Endothelial cell of umbilical vein (primary cell): Measurements from ENCODE around the gene WDR93. TPM values are rescaled to one million over a fixed set of nuclear protein-coding genes. Genes with fewer than 3 reads are reported as not detected.

Experiments used
- BruUV-seq: library from RNA; stranded (reverse); fragments of 400-500 nt; replicated peaks from 2 replicates; lab custom pipeline; 2021; lab: Mats Ljungman, UMichigan
- CTCF ChIA-PET: fragments of 300-600, 350-600 bp; sonication (Branson Sonifier 250); formaldehyde crosslinking; loops from one replicate; lab custom pipeline; 2021; ENCODE audit warnings: antibody characterized with exemption, inconsistent platforms; lab: Charles Lee
- POLR2A ChIA-PET: fragments of 300-600, 350-600 bp; sonication (Branson Sonifier 250); formaldehyde crosslinking; loops from one replicate; lab custom pipeline; 2021; ENCODE audit warnings: antibody characterized with exemption, inconsistent platforms; lab: Charles Lee
- DNase-seq: peaks from one replicate; pipeline ENCODE4 v3.0.0-alpha.2; 2011; ENCODE audit warnings: low read depth, low spot score
- FAIRE-seq: peaks from 2 replicates; lab custom pipeline; 2011; peaks lifted over from hg19 to GRCh38; lab: Jason Lieb, UNC
- H2AFZ ChIP-seq: 2 replicates; pipeline ENCODE4 v1.6.0; 2012; ENCODE audit warnings: low read depth, low read length, control low read depth, inconsistent platforms
- H3K27ac ChIP-seq: 2 replicates; pipeline ENCODE4 v1.5.1; 2011; ENCODE audit warnings: low read depth, mild to moderate bottlenecking, control low read depth, low read length, moderate library complexity; ENCODE audit not compliant: insufficient read depth
- H3K27me3 ChIP-seq, 2 experiments: 2 replicates each; pipeline versions ENCODE4 v1.6.0 to v1.6.1; 2011; ENCODE audit warnings: low read length in 2 of 2, mixed read lengths in 1 of 2; ENCODE audit not compliant: control insufficient read depth in 2 of 2, insufficient read depth in 2 of 2
- H3K36me3 ChIP-seq, 2 experiments: 2 replicates in 1 of 2; 3 replicates in 1 of 2; pipeline ENCODE4 v1.5.1; 2011; ENCODE audit warnings: low read length in 2 of 2, mild to moderate bottlenecking in 1 of 2, moderate library complexity in 1 of 2; ENCODE audit not compliant: control insufficient read depth in 2 of 2, insufficient read depth in 2 of 2; ENCODE audit errors: extremely low read depth in 1 of 2
- H3K4me1 ChIP-seq: 3 replicates; pipeline ENCODE4 v1.5.1; 2011; ENCODE audit warnings: mild to moderate bottlenecking, low read length; ENCODE audit not compliant: control insufficient read depth, insufficient read depth; ENCODE audit errors: extremely low read depth
- H3K4me2 ChIP-seq: 2 replicates; pipeline ENCODE4 v1.6.1; 2011; ENCODE audit warnings: low read length, control low read depth, mixed read lengths; ENCODE audit not compliant: insufficient read depth
- H3K4me3 ChIP-seq, 3 experiments: fragments of 200-600 bp in 1 of 3; sonication (generic), shearing (Covaris generic) in 1 of 3; replicated peaks in 1 of 3; 2 replicates each; pipeline ENCODE4 v1.5.1; 2011 to 2016; ENCODE audit warnings: control low read depth in 3 of 3, low read length in 3 of 3, mild to moderate bottlenecking in 2 of 3, inconsistent platforms in 1 of 3, low read depth in 1 of 3, moderate library complexity in 1 of 3; ENCODE audit not compliant: insufficient read depth in 1 of 3
- H3K79me2 ChIP-seq: 2 replicates; pipeline ENCODE4 v1.6.0; 2012; ENCODE audit warnings: low read length, inconsistent platforms; ENCODE audit not compliant: control insufficient read depth, insufficient read depth
- H3K9ac ChIP-seq: replicated peaks from 2 replicates; pipeline ENCODE3; 2011; ENCODE audit warnings: low read length, control low read depth; ENCODE audit not compliant: insufficient read depth; ENCODE audit errors: extremely low read depth
- H3K9me1 ChIP-seq: replicated peaks from 3 replicates; pipeline ENCODE4 v1.6.0; 2011; ENCODE audit warnings: mild to moderate bottlenecking, low read length; ENCODE audit not compliant: control insufficient read depth, insufficient read depth; ENCODE audit errors: extremely low read depth
- H3K9me3 ChIP-seq: replicated peaks from 2 replicates; pipeline ENCODE4 v1.5.1; 2012; ENCODE audit warnings: low read length, inconsistent platforms; ENCODE audit not compliant: control insufficient read depth, insufficient read depth
- H4K20me1 ChIP-seq: replicated peaks from 2 replicates; pipeline ENCODE3; 2011; ENCODE audit warnings: mild to moderate bottlenecking, low read length; ENCODE audit not compliant: control insufficient read depth, insufficient read depth; ENCODE audit errors: extremely low read depth
- EZH2 ChIP-seq: IDR thresholded peaks from 2 replicates; pipeline ENCODE4 v1.6.1; 2012; ENCODE audit warnings: borderline replicate concordance, low read depth, mild to moderate bottlenecking, moderate library complexity, low read length, inconsistent platforms; ENCODE audit not compliant: severe bottlenecking
- JUN ChIP-seq: IDR thresholded peaks from 2 replicates; pipeline ENCODE4 v1.6.1; 2011; ENCODE audit warnings: borderline replicate concordance, low read depth; ENCODE audit not compliant: insufficient read length, insufficient read depth
- MAX ChIP-seq: IDR thresholded peaks from 2 replicates; pipeline ENCODE4 v1.6.1; 2011; ENCODE audit not compliant: insufficient read depth, insufficient read length
- MYC ChIP-seq: IDR thresholded peaks from one replicate; pipeline ENCODE4 v1.6.1; 2011; ENCODE audit warnings: mild to moderate bottlenecking, low read depth, low read length
- POLR2AphosphoS5 ChIP-seq: IDR thresholded peaks from 2 replicates; pipeline ENCODE4 v1.6.1; 2012; ENCODE audit warnings: low read depth, mild to moderate bottlenecking, control low read depth, low read length, moderate library complexity; ENCODE audit not compliant: insufficient read depth
- dilution Hi-C: fragments of 300-500 bp; cut with MboI; formaldehyde crosslinking; loops from one replicate; pipeline ENCODE4 v1.15.0; 2019; ENCODE audit warnings: low sequenced_read_pairs; ENCODE audit not compliant: extremely low pct_ligation_motif_present
- intact Hi-C: fragments of 100-400 bp; cut with micrococcal nuclease; formaldehyde crosslinking; loops from one replicate; pipeline ENCODE4 v1.10.0; 2022
- polyA plus RNA-seq, 4 experiments: library from polyadenylated mRNA; depleted of rRNA in 3 of 4; stranded (reverse) in 3 of 4; unstranded in 1 of 4; fragments of >200 nt; gene quantifications; 2 replicates each; pipeline versions ENCODE4 v1.2.1 to v1.2.3, GENCODE V29; 2011 to 2012; ENCODE audit warnings: missing spikeins in 1 of 4
- total RNA-seq: library from RNA; stranded (reverse); gene quantifications from 2 replicates; pipeline ENCODE4 v1.2.3, GENCODE V29; 2021

The WDR93 gene
- total and polyA plus RNA-seq, 2 donors (not counting 3 experiments of a cell fraction or from before 2014, with no cell fraction given), result 0.07 TPM; not detected in 1

GRCh38 chr15:89668171-89668570, 22.4 kb upstream of the WDR93 start:
- no peaks in the 10 kb centered on the region for H3K27me3 ChIP-seq
- H2AFZ ChIP-seq, result no peak overlapping the region
- POLR2A ChIA-PET, result no interaction called here
- TF ChIP-seq EZH2, result no peak
- no peak for TF ChIP-seq MAX
- no peak for TF ChIP-seq POLR2AphosphoS5
- no peak for TF ChIP-seq JUN
- H3K4me2 ChIP-seq, result no peak overlapping the region
- FAIRE-seq (no peak), DNase-seq (no peak)
- BruUV-seq, result no TSS peak
- H3K9me3 ChIP-seq, result no peaks in the 10 kb centered on the region
- H3K9me1 ChIP-seq, result no peaks in the 10 kb centered on the region
- no peaks in the 10 kb centered on the region for H3K36me3 ChIP-seq
- H3K4me3 ChIP-seq, result no peak overlapping the region
- no peak overlapping the region for H3K9ac ChIP-seq
- peaks cover 11% of the 10 kb centered on the region for H3K4me1 ChIP-seq
- H3K79me2 ChIP-seq, result no peaks in the 10 kb centered on the region
- no peaks in the 10 kb centered on the region for H4K20me1 ChIP-seq
- CTCF ChIA-PET, result interaction anchor here (0.6 kb wide), 1 partner anchor 474 kb away, joined by 3 read pairs; no protein-coding TSS in a partner anchor
- dilution Hi-C loops (no loop called here), intact Hi-C loops (no loop called here)
- no peak overlapping the region for H3K27ac ChIP-seq

GRCh38 chr15:89669309-89669865, 21.2 kb upstream of the WDR93 start:
- intact Hi-C loops (no loop called here), dilution Hi-C loops (no loop called here)
- no peak overlapping the region for H2AFZ ChIP-seq
- no peaks in the 10 kb centered on the region for H3K27me3 ChIP-seq
- FAIRE-seq (no peak), DNase-seq (no peak)
- no peak for TF ChIP-seq MYC
- no peak overlapping the region for H3K4me2 ChIP-seq
- no peaks in the 10 kb centered on the region for H3K79me2 ChIP-seq
- POLR2A ChIA-PET, result no interaction called here
- BruUV-seq, result no TSS peak
- H3K9me1 ChIP-seq, result no peaks in the 10 kb centered on the region
- no peak overlapping the region for H3K9ac ChIP-seq
- H3K9me3 ChIP-seq, result no peaks in the 10 kb centered on the region
- no peaks in the 10 kb centered on the region for H3K36me3 ChIP-seq
- no peak overlapping the region for H3K4me3 ChIP-seq
- CTCF ChIA-PET, result no interaction called here
- no peak overlapping the region for H3K27ac ChIP-seq
- H4K20me1 ChIP-seq, result no peaks in the 10 kb centered on the region
- peaks cover 9% of the 10 kb centered on the region for H3K4me1 ChIP-seq
